Activated CD4-positive, alpha-beta T cell treated with anti-CD3 and anti-CD28 coated beads, Interleukin-2, amount 50 U/mL, for 16 hours (primary cell): ENCODE results near the gene TSPAN13.
"Not testable (repeated sequence)": the region's sequence is repeated elsewhere in the genome, so short reads cannot be mapped to it uniquely, and the experiment has no call there.

Experiments used
- DNase-seq: peaks from one replicate; pipeline ENCODE4 v3.0.0-alpha.2; 2020

TSPAN13 gene

GRCh38 chr7:16741676-16742075 is 11.9 kb upstream of the TSPAN13 start:
- DNase-seq, result no peak

- DNase-seq, result no peak
These were observed 11.0 kb upstream of the TSPAN13 start for GRCh38 chr7:16742547-16742946.

DNA sequence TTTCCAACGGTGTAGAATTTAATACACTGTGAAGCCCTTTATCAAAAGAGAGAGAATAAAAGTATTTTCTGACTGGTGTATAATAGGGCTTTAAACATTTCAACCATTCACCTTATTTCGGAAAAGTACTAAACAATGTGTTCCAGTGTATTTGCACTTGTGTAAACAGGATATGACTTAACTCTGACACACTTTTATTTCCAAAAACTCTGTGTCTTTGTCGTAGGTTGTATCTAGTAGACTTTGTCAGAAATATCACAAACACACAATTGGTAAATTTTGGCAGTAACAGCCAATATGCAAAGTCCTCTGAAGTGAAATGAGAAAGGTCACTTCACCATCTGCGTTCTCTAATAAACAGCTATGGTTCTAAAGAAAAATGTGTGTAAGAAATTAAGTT is 10.3 kb upstream of the TSPAN13 start:
- DNase-seq, result no peak

DNA sequence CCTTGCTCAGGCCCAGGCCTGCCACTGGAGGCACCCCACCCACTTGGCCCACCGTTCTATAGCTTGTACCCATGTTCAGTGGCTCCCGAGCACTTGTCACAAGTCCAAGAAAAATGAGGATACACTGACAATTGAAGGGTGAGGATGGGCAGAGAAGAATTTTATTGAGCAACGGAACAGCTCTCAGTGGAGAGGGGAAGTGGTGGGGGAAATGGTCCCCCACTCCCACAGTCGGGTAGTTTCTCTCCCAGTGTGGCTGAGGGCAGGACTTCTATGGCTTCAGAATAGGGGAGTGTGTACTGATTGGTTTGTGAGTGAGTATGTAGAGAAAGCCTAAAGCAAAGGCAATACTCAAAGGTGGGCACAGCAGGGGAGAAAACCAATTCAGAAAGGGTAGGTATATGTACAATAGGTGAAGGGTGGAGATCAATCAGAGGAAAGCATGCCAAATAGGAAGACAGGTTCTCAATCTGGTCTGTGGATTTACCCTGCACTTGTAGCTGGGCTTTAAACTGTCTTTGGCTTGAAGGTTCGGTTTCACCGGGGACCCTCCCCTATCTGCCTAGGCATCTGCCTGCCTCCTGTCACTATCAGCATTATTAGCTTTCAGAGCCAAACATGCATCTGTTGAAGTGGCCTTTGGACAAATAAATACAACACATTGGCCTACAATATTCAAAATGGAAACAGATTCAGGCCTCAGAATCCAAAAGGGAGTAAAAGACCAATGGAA is 8.9 kb upstream of the TSPAN13 start:
- DNase-seq, result no peak

GRCh38 chr7:16745645-16746044 is 7.9 kb upstream of the TSPAN13 start:
- DNase-seq, result no peak

GRCh38 chr7:16747102-16747501 is 6.5 kb upstream of the TSPAN13 start:
- no peak for DNase-seq

- DNase-seq, result no peak
These were observed 639 bp downstream of the TSPAN13 start for GRCh38 chr7:16753932-16754855.

DNA sequence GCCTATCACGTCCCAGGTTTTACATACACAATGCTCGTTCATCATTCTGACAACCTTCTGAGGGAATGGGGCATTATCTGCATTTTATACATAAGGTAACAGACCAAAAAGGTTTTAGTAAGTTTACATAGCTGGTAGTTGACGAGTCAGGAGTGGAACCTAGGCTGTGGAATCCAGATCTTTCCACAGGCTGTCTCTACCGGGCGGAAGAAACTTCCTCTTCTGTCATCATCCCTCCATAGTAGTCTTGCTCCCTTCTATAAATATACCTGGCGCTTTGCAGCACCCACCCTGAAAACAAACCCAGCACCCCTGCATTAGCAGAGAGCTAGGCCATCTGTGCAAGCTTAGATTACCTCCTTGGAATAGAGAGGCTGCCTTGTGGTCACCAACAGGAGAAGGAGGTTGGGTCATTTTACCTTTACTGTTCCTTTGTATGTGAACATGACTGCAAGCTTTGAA is 1.3 kb downstream of the TSPAN13 start:
- no peak for DNase-seq

GRCh38 chr7:16755397-16755796 is 1.8 kb downstream of the TSPAN13 start:
- no peak for DNase-seq

GRCh38 chr7:16758036-16758435 is 4.5 kb downstream of the TSPAN13 start:
- DNase-seq, result no peak

GRCh38 chr7:16758631-16759611 is 5.4 kb downstream of the TSPAN13 start:
- no peak for DNase-seq

- no peak for DNase-seq
These were observed 6.3 kb downstream of the TSPAN13 start for GRCh38 chr7:16759840-16760239.

- no peak for DNase-seq
These were observed 8.6 kb downstream of the TSPAN13 start for GRCh38 chr7:16762177-16762576.

DNA sequence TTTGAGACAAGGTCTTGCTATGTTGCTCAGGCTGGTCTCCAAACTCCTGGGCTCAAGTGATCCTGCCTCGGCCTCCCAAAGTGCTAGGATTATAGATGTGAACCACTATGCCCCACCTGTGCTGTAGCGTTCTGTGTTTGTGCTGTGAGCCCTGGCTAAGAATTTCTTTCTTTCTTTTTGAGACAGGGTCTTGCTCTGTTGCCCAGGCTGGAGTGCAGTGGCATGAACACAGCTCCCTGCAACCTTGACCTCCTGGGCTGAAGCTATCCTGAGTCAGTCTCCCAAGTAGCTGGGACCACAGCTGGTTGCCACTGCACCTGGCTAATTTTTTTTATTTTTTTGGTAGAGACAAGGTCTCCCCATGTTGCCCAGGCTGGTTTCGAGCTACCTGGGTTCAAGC is 11.4 kb downstream of the TSPAN13 start:
- no peak for DNase-seq

DNA sequence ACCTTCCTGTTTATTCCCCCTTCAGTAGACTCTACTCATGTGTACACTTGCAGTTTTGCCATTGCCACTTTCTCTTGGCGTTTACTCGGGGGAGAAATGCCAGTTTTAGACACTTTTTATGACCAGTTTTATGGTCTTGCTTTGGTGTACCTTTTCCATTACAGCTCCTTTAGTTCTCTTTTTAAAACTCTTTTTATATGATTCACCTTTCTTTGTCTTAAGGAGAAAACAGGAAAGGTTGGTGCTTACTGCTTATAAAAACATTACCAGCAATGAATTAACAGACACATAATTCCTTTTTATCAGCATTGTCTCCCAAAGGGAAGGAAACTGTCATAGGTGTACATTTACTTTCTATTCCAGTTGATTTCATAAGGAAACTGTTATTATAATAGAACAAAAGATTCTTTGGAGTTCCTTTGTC is 11.9 kb downstream of the TSPAN13 start:
- no peak for DNase-seq

DNA sequence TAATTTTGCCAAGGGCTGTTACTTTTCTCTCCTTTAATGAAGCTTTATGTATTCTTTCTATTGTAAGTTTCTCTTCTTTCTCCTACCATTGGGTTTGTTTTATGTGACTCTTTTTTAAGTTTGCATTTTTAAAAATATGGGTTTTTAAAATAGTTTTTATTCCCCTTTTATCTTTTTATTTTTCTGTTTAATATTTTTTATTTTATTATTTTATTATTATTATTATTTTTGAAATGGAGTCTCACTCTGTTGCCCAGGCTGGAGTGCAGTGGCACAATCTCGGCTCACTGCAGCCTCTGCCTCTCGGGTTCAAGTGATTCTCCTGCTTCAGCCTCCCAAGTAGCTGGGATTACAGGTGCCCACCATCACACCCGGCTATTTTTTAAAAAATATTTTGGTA is 16.4 kb downstream of the TSPAN13 start:
- not testable (repeated sequence) for DNase-seq

DNA sequence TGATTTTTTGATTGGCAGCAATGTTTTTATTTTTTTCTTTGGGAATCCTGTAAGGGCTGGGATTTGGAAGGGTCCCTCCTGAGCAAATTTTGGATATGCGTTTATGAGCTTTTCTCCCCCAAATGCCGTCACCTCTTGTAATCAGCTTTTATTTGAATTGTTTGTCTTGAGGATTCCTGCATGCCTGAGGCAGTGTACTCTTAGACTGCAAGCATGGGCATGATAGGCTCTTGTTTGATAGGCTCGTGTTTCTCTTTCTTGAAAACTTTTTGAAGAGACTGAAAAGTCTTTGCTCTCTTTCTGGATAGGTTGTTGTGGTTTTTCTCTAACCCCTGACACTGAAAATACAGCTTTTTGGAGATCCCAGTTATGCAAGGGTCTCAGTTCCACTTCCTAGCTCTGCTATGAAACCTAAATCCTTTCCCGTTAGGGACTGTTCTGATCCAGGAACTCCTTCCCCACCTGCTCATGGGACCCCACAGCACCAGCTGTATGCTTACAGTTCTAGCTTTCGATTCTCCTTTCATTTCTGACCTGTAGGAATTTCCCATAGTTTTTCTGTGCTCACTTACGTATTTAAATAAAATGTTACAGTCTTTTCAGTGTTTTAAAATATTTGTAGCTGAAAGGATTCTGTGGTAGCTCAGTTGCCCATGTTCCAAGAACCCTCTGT is 17.2 kb downstream of the TSPAN13 start:
- DNase-seq, result no peak

- no peak for DNase-seq
These were observed 19.8 kb downstream of the TSPAN13 start for GRCh38 chr7:16773326-16773725.

- no peak for DNase-seq
These were observed 20.3 kb downstream of the TSPAN13 start for GRCh38 chr7:16773884-16774283.

DNA sequence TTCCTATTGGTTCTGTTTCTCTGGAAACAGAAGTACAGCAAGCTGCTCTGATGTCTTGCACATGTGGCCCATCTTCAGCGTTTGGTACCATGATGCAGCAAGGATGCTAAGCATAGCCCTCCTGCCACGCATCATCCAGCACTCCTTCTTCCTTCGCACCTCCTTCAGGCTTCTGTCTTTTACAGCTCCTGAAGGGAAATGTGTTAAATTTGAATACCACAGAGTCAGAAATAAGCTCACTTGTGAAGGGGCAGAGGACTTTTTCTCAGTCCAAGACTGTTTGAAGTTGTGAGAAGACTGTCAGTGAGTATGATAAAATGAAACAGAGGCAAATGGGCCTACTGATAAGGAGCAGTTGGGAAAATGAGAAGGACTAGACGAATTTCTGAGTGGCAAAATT is 20.7 kb downstream of the TSPAN13 start:
- no peak for DNase-seq

DNA sequence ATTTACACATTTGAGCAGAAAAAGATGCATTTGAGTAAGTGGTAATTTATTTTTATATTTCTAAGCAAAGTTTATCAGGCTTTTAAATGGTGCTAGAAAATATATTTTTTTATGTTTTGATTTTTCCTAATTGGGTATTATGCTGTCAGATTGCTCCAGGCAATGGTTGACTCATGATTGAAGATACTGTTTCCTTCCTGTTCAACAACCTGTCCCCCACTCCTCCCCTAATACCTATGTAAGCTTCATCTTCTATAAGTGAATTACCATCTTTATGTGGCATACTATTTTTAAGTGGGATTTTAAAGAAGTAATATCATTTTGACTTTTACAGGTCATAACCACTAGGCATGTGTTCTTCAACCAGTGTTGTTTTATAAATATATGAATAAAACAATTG is 21.4 kb downstream of the TSPAN13 start:
- no peak for DNase-seq

DNA sequence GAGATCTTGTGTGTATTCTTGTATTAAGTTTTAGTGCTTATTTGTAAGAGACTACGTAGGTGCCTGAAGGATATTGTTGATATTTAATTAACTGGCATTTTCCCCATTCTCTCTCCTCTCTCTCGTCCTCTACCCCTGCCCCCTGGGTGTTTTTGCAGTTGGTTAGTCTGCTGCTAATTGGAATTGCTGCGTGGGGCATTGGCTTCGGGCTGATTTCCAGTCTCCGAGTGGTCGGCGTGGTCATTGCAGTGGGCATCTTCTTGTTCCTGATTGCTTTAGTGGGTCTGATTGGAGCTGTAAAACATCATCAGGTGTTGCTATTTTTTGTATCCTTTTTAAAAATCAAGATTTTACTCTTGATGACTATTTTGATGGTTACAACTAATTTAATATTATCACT is 22.5 kb downstream of the TSPAN13 start:
- DNase-seq, result no peak
